DMS53 (cell line): Measurements from ENCODE around the gene LAMA2.
A peak's percentile ranks its signal among the peaks of the same experiment; 100 is the strongest.

Experiments used
- DNase-seq: peaks from one replicate; lab custom pipeline; 2025; lab: John Stamatoyannopoulos, UW

The LAMA2 gene

DNA sequence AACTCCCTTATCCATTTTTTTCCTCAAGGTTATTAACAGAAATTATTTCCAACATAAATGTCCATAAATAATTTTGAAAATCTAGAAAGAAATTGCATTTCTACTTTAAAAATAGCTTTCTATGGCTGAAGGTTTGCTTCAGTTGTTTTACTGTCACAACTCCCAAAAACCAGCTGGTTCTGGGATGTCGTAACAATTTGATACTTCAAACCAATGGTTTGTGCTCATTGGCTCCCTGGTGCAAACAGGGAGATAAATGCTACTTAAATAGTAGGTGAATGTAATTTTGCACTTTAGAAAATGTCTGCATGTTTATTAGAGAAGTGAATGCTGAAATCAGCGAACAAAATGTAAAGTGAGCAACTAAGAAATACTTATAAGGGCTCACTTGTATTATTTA, 31.1 kb downstream of the LAMA2 start:
- DNase-seq, result no peak

DNA sequence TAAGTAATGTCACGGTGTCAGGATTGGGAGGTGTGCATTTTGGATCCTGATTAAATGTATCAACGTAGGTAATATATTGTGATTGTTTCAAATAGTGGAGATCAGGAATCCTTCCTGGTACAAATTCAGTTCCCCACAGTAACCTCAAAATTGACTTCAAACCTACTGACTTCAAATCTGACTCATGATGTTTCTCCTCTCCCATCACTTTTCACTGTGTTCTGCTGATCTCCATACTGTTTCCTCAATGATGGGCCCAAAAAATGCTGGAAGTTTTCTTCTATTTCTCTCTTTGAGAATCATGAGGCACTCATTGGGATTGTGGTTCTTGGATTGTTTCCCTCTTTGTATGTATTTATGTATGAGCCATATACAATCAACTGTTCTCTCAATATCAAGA, 35.9 kb downstream of the LAMA2 start:
- DNase-seq, result no peak

DNA sequence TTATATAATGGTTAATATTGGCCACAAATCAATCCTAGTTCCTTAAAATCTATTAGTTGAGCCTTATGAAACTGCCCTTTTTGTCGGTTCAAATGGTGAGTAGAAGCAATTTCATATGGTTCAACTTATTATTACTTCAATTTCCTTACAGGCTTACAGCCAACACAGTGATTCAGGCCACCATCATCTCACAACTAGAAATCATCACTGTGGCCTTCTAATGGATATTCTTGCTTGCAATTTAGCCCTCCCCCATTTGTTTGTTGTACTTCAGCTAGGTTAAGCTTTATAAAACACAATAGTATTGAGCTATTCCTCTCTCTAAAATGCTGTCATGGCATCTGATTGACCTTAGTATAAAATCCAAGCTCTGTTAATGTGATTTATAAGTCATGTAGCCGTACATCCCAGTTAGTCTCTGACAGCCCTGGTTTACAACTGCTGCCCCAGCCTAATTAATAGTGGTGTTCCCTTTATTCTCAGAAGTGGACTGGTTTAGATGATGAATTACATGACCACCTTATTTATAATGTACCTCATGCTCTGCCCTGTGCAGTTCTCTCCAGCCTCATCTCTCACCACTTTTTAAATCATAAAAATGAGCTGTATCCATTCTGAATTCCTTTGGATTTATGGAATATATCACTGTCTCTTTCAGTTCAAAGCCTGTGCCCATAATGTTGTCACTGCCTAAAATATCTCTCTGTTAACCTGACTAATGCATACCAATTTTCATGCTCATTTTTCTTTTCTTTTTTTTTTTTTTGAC, 36.7 kb downstream of the LAMA2 start:
- no peak for DNase-seq

DNA sequence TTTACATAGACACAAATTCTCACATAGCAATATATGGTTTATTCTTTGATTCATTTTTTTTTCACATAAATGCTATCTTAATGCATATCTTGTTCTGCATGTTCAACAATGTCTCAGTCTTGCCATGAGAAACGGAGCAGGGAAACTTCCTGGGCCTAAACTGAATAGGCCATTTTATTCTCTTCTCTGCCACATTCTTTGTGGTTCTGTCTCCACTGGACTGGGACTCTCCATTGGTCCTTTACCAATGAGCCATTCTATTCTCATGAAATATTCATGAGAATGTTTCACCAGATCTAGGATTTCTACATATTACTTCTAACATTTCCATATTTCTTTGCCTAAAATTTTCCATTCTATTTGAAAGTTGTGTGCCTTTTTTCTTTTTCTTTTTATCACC, 42.8 kb downstream of the LAMA2 start:
- DNase-seq, result no peak

DNA sequence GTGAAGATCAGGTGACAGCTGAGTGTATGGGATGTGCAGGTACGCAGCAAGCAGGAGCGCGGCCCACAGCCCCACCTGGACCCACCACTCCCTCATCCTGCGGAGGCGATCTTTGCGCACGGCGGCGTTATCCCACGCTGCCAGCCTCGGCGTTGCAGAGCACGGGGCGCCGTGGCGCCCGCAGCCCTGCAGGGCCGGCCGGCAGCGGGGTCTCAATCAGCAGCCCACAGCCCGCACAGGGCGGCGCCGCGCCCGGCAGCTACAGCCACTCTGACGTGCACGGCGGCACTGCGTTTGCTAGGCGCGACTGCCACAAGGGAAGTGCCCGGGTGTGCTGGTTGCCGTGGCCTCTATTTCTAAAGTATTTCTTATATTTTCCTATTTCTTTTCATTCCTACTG, 46.9 kb downstream of the LAMA2 start:
- no peak for DNase-seq

DNA sequence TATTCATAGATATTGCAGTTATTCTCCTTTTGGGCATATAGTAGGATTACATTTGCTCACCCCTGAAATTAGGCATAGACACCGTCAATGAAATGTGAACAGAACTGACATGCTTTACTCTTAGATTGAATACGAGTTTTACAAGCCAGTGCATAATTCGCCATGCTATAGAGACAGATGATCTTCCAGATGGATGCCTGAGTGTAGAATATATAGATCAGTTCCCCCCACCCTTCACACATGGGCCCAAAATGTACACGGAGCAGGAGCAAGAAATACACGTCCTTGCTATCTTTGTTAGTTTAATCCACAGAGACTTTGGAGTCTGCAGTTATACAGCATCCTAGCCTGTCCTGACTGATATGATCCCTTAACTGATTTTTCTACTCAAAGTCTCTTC, 47.4 kb downstream of the LAMA2 start:
- no peak for DNase-seq

DNA sequence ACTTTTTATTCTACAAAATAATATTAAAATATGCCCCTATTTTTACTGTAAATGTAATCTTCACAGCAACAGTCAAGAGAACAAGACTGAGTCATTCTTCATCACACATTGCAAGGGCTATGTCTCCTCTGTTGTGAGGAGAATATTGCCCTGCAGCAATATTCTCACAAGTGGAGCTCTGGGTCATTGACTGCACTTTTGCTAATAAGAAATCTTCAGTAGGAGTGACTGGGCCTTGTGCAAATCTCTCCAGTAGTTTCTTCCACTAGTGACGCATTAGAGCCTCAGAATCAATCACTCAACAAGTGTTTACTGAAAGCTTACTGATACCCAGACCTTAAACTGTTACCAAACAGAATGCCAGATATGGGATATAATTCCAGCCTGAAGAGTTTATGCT, 49.1 kb downstream of the LAMA2 start:
- peak; percentile 24 for DNase-seq

DNA sequence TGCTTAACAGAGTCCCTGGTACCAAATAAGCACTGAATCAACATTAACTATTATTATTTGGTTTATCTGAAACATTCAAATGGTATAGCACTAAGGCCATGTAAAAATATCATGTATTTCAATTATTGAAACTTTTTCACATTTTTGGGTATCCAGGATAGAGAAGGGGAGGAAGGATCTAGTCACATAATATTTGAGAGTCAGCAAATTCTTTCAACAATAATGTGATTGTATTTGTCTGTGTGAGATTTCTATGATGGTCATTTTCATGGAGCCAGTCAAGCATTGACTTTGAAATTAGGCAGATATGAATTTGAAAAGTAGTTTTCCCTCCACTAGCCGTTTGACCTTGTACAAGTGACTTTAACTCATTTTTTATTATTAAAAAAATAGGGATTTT, 67.9 kb downstream of the LAMA2 start:
- no peak for DNase-seq

DNA sequence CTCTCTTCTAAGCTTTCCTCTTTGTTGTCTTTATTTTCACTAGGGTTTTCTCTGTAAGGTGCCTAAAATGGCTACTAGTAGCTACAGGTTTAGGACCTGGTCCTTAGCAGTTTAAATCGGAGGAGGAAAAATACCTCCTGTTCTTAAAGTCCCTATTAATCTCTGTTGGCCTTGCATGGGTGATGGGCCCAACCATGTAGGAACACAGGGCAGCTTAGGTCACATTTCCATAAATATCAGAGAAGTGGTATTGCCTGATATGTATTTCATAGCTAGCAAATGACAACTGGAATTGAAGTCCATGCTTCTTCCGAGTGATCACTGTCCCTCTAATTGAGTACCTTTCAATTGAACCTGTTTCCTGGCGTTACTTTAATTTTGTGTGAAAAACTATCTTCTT, 70.0 kb downstream of the LAMA2 start:
- DNase-seq, result no peak

DNA sequence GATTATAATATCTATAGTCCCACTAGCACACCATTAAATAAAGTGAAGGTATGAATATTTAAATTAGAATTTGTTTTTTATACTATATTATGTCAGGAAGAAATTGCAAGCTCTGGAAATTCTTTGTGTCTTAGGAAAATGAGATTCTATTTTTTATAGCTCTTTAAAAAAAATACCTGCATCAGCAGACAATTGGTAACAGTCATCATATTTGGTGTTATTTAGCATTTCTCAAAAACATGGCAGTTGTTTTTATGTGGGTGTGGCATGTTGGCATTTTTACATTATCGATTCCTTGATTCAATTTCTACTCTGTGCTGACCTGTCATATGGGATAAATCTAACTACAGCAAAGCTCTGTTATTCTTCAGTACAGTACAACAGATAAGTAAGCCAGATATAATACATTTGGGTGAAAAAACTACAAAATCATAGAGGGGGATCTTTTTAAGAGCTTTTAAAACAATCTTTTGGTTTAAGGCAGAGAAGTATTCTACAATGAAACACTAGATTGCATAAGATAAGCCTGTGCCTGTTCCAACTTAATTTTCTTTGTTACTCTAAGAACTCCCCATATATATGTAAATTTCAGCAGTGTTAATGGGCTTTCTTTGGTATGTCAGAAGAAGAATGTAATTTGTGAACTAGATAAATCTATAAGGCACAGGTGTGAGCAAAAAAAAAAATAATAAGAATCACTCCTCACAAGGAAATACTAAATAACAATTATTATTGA, 71.5 kb downstream of the LAMA2 start:
- no peak for DNase-seq

DNA sequence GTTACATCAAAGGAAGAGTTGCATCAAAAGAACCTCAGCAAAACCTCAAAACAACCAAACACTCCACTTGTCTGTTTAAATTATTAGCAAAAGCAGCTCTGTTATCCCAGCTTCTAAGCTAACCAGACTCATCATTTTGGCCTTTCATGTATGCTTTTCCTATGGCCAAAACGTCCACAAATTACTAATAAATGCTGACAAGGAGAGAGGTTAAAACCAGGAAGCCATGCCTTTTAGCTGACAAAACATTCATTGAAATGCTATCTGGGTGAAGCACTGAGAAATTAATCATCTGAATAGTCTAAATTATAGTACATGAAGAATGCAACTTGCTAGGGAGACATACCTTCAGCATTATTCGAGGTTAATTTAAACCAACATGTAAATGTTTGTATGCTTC, 80.6 kb downstream of the LAMA2 start:
- DNase-seq, result no peak

DNA sequence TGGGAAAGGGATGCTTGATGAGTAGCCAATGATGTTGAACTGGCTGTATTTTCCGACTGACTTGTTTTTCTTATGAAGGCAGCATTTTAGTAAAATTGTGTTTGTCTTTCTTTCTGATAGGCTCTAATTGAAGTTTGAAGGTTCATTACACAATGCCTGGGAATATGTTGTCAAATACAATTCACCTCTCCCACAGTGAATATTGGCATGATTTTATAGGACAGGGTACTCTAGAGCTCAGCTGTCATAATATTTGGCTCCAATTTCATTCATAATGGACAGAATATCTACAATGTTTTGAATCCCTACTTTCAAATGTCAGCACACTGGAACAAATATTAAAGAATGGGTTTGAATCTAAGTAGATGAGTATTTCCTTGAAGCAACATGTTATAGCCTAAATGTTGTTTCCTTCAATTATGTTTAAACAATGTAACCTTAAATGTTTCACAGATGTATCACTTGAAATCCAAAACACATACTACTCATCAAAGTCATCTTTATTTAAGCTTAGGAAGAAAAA, 81.4 kb downstream of the LAMA2 start:
- DNase-seq, result no peak

DNA sequence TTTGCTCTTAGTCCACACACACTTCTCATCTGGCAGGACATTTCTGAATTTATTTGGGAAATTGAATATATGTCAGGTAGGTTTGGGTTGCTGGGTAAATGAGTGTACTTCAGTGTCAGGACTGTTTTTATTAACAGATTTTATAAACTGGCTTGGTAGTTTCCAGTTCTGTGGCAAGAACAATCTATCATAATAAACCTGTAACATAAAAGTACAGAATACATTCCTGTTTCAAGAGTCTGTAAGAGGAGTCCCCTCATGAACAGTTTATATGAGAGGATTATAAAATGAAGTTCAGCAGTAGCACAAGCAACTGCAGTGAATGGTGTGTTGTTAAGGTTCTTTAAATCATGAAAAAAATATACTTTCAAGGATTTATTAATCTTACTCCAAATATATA, 81.8 kb downstream of the LAMA2 start:
- no peak for DNase-seq

DNA sequence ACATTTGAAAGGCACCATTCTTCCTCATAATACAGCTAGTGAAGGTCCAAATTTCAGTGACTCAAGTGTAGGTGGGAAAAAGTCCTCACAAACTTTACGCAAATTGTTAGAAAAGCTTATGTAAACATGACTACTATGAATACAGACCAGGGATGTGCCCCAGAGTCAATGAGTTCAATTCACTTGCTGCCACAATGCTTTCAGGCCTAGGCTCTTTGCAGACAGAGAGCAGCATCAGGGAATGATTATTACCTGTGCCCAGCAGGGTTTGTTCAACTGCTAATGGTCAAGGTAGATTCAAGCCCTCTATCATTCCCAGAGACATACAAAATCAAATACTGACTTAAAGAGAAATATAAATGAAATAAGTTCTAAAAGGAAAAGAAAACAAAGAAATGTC, 84.0 kb downstream of the LAMA2 start:
- DNase-seq, result no peak

DNA sequence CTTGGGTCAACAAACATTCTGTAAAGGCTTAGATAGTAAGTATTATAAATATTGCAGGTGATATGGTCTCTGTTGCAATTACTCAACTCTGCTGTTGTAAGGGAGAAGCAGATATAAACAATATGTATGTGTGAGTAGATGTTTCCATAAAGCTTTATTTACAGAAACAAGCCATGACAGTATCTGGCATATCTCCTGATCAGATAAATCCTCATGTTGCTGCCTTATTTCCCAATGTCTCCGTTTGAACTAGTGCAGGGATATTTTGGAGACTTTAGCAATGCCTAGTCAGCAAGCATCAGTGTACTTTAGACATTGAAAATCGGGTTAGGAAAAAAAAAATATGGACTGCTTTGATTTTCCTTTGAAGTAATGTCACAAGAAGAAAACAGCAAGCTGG, 96.1 kb downstream of the LAMA2 start:
- DNase-seq, result no peak

DNA sequence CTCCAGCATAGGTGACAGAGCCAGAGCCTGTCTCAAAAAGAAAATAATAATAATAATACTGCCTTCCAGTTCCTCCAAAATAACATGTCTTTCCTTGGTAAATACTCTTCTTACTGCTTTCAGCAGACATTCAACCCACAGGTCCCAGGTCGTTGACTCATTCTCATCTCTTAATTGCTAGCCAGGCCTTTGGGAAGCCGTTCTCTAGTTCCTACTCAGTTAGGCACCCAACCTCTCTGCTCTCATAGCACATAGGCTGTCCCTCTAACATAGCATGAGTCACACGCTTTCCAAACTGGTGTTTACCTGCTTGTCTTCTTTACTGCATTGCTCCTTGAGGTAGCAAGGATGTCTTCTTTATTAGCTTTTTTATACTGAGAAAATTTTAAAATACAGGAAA, 98.8 kb downstream of the LAMA2 start:
- no peak for DNase-seq

DNA sequence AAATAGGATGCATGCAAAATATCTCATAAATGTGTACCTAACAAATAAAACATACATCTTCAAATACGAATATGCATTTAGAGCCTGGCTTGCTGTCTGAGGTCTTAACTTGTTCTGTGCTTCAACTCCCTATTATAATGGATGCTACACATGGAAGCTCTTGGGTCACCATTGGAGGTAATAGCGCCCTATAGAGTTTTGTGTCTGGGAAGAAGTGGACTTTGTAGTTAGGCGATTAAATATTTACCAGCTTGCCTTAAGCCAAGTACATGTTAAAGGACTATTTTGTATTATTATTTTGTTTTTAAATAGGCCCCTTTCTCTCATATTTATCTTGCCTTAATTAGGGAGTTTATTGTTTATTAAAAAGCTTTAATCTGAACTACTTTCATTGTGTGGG, 107.4 kb downstream of the LAMA2 start:
- DNase-seq, result no peak

DNA sequence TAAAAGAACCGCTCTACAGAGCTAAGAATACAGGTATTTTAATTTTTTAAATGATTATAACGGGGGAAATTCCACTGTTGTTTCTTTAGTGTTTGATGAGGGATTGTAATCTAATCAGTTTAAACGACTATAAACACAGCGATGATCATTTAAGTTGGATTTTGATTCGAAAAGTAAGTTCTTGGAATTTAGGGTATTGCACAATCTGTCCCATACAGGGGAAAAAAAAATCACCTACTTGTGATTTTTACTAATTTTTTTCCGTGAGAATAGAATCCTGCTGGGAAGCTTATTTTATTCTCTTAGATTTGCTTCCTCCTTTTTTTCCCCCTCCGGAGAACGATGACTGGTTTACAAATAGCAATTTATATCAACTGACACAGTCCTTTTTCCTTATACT, 108.0 kb downstream of the LAMA2 start:
- DNase-seq, result no peak

DNA sequence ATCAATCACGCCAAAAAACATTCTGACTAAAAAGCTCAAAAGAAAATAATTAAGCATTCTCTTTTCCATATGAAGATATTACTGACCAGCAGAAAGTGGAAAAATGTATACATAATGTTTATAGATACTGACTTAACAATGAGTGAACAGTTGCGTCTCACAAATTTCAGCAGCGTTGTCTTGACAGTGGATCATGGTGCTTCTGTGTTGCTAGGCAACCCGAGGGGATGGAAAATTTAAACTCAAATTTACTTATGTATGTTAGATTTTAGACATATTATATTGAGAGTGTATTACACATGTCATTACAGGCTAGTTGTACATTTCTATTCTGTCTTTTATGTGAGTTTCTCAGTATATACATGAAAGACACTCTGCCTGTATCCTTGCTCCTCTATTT, 110.2 kb downstream of the LAMA2 start:
- DNase-seq, result no peak

DNA sequence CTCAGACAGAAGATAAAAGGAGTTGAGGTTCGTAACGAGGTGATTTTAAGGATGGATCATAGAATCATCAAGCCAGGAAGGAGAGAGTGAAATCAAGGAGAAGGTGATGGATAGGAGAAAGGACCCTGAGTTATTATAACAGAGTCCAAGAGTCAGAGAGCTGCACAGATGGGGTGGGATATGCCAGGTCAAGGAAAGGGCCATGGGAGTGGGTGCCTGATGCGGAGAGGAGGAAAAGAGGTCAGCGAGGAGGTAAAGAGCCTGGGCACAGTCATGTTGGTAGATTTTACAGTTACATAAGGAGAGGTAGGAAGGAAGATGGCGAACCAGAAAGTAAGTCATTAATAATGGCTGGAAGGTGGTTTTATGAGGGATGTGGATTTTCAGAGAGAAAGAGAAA, 114.9 kb downstream of the LAMA2 start:
- peak; percentile 13 for DNase-seq

DNA sequence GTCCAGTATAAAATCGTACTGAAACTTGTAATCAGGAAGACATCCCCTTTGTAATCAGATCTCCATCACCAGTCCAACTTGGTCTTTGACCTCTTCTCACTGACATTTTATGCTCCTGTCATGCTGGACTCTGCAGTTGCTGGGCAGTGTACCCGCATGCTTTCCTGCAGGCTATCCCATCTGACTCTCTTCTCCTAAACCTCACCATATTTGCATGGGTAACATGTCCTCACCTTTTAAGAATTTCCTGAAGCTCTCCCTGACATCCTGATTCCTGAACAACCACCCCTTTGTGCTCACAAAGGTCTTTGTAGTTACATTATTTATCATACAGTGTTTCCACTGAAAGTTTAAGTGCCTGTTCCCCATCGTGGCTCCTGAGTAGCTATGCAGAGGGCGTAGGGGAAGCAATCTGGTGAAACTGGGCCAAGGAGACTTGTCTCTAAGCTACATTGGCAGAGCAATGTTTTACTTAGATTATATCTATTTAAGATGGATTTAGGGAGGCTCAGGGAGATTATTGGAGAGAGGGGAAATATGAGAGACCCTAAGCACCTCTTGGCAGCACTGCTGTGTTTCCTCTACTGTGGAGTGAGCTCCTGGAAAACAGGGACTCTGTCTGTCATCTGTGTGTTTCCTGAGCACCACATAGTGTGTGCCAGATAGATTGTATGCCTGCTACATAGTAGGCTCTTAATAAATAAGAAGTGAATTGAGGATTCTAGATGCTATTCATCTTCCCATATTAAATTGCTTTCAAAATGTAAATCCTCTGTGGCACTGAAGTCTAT, 124.0 kb downstream of the LAMA2 start:
- DNase-seq, result no peak

DNA sequence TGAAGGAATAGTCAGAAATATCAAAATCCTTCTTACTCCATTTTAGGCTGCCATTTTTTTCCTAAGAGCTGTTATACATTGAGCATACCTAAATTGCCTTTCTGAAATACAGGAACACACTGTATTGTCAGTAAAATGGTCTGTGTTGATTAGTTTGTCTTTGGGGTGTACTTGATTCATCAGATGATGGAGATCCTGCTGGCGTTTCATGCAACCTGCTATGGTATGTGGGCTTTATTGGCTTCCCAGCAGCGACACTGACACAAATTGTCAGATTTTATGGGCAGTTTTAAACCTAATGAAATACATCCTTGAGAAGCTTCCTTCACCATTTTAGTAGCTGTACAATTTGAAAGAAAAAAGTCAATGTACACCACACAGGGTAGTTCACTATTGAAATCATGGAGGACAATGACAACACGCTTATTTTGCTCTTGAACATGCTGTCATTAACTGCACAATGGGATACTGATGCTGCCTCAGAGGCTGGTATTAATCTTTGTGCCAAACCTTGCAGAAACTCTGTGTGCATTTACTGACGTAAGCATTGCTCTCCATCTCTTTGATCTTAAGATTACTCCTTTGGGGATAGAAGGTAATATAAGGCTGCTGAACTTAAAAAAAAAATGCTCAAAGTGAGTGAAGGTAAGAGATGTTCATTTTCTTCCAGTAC, 124.9 kb downstream of the LAMA2 start:
- DNase-seq, result no peak
